Tibial artery (tissue), 4 donors: ENCODE results near the gene AP2B1.

Source experiments
- DNase-seq, 2 donors: peaks; one replicate each; pipeline ENCODE4 v3.0.0-alpha.2; 2019
- H3K27ac ChIP-seq, 2 donors: fragments of 200-600 bp; sonication (generic) in 1 of 2; 1 replicate in 1 of 2; 2 replicates in 1 of 2; pipeline ENCODE4 v1.5.1; 2018 to 2019; ENCODE audit warnings: mild to moderate bottlenecking in 1 of 2
- H3K27me3 ChIP-seq, 2 donors: fragments of 200-600 bp; sonication (generic) in 1 of 2; one replicate each; pipeline versions ENCODE4 v1.5.1 to v1.6.0; 2016 to 2019
- H3K36me3 ChIP-seq, 3 donors: fragments of 200-600 bp; sonication (generic) in 2 of 3; one replicate each; pipeline ENCODE4 v1.5.1; 2016 to 2019; ENCODE audit warnings: mild to moderate bottlenecking in 2 of 3
- H3K4me1 ChIP-seq, 4 donors: fragments of 200-600 bp; sonication (generic) in 2 of 4; 1 replicate in 3 of 4; 2 replicates in 1 of 4; pipeline ENCODE4 v1.5.1; 2016 to 2019
- H3K4me3 ChIP-seq, 2 donors: fragments of 200-600 bp; sonication (generic) in 1 of 2; 1 replicate in 1 of 2; 2 replicates in 1 of 2; pipeline ENCODE4 v1.5.1; 2018 to 2019; ENCODE audit warnings: mild to moderate bottlenecking in 2 of 2
- H3K9me3 ChIP-seq, 3 donors: fragments of 200-600 bp; sonication (generic) in 1 of 3; one replicate each; pipeline ENCODE4 v1.5.1; 2016 to 2019
- intact Hi-C: fragments of 100-400 bp; cut with DNase I; formaldehyde crosslinking; loops from one replicate; pipeline ENCODE4 v1.15.0; 2023; ENCODE audit warnings: low total_unique reads
- TF ChIP-seq, protein P1 (sequence below), 2 experiments: fragments of 200-600 bp in 1 of 2; fragments of 450-650 bp in 1 of 2; IDR thresholded peaks; one replicate each; pipeline ENCODE4 v1.5.1; 2017 to 2019; ENCODE audit warnings: antibody characterized with exemption in 2 of 2, mild to moderate bottlenecking in 1 of 2, moderate library complexity in 1 of 2

Gene AP2B1

DNA sequence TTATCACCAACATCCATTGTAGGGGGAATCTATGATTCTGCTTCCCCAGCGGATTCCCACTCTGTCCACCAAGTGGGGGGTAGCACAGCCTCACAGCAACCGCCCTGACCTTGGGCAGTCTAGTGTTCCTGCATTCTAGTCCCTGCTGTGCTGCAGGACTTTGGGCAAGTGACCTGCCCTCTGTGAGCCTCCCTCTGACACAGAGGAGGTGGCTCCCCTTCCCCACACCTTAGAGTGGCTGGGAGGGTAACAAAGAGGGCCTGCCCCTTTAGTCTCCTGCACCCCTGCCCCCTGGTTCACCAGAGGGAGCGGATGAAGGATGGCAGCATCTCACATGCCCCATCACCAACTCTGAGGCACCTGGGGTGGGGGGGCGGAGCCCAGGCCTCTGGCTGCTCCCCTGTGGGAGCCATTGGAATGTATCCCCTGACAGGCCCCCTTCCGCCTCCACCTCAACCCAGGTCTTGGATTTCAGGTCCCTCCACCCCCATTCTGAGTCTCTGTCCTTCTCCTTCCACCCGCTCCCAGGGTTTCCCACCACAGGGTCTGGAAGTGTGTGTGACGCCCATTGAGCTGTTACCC is 155.9 kb downstream of the AP2B1 start:
- Histone ChIP-seq H3K27me3 (peaks cover 0 to 70% of the 10 kb centered on the region in 2 donors), H3K4me1 (peaks cover 0 to 18% (median 7%) of the 10 kb centered on the region in 4 donors), H3K36me3 (no peaks in the 10 kb centered on the region), H3K27ac (no peak overlapping the region), H3K9me3 (no peaks in the 10 kb centered on the region), H3K4me3 (no peak overlapping the region)
- DNase-seq, result no peak
- intact Hi-C loops, result no loop called here
- TF ChIP-seq, protein P1, sequence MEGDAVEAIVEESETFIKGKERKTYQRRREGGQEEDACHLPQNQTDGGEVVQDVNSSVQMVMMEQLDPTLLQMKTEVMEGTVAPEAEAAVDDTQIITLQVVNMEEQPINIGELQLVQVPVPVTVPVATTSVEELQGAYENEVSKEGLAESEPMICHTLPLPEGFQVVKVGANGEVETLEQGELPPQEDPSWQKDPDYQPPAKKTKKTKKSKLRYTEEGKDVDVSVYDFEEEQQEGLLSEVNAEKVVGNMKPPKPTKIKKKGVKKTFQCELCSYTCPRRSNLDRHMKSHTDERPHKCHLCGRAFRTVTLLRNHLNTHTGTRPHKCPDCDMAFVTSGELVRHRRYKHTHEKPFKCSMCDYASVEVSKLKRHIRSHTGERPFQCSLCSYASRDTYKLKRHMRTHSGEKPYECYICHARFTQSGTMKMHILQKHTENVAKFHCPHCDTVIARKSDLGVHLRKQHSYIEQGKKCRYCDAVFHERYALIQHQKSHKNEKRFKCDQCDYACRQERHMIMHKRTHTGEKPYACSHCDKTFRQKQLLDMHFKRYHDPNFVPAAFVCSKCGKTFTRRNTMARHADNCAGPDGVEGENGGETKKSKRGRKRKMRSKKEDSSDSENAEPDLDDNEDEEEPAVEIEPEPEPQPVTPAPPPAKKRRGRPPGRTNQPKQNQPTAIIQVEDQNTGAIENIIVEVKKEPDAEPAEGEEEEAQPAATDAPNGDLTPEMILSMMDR (IDR thresholded peaks at IDR 0.05), result no peak

DNA sequence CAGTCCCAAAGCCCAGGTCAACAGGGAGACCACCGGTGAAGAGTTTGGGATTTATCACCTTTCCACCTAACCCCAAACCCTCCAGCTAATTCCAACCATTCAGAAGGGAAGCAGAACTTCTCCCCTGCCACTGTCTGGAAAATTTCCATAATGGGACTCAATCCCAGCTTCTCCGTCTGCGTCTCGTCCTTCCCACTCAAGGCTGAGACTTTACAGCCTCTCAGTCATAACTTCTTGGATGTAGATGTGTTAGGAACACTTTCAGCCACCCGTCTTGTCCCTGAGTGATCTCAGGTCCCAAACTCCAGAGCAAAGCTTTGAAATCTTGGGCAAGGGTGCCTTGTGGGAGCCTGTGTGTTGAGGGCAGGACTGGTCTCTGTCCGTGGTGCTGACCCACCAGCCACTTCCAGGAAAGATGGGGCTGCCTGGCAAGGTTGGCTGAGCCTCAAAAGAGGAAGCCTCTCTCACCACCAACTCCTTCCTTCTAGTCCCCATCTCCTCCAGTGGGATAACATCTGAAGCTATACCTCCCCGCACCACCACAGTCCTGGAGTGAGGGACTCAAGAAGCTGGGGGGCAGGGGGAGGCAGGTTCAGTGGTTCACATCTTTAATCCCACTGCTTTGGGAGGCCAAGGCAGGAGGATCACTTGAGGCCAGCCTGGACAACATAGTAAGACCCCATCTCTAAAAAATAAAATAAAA is 156.7 kb downstream of the AP2B1 start:
- DNase-seq, result no peak
- TF ChIP-seq, protein P1 (IDR thresholded peaks at IDR 0.05), result no peak
- H3K9me3 ChIP-seq, result no peaks in the 10 kb centered on the region
- intact Hi-C loops, result no loop called here
- H3K4me1 ChIP-seq, result peaks cover 0 to 18% (median 7%) of the 10 kb centered on the region in 4 donors
- no peak overlapping the region for H3K4me3 ChIP-seq
- no peaks in the 10 kb centered on the region for H3K36me3 ChIP-seq
- H3K27ac ChIP-seq, result no peak overlapping the region
- H3K27me3 ChIP-seq, result peaks cover 0 to 78% of the 10 kb centered on the region in 2 donors

DNA sequence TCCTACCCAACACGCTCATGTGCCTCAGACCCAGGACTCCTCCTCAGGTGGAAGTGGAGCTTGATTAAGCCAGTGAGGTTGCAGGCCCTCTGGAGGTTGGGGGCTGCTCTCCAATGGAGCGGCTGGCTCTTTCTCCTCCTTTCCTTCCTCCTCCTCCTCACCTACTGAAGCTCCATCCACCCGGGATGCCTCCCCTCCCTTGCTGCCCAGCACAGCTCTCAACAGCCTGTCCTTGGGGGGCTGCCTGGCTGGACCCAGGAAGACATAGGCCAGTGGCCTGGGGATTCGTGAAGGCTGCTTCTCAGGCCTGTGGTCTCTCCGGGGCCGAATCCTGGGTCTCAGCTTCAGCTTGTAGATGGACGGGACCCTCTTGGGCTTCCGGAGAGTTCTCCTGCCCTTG is 157.7 kb downstream of the AP2B1 start:
- H3K27ac ChIP-seq, result no peak overlapping the region
- H3K36me3 ChIP-seq, result no peaks in the 10 kb centered on the region
- peaks cover 0 to 88% of the 10 kb centered on the region in 2 donors for H3K27me3 ChIP-seq
- TF ChIP-seq, protein P1 (IDR thresholded peaks at IDR 0.05), result no peak
- DNase-seq, result no peak
- H3K4me1 ChIP-seq, result peaks cover 0 to 25% (median 8%) of the 10 kb centered on the region in 4 donors
- intact Hi-C loops, result no loop called here
- no peaks in the 10 kb centered on the region for H3K9me3 ChIP-seq
- no peak overlapping the region for H3K4me3 ChIP-seq

DNA sequence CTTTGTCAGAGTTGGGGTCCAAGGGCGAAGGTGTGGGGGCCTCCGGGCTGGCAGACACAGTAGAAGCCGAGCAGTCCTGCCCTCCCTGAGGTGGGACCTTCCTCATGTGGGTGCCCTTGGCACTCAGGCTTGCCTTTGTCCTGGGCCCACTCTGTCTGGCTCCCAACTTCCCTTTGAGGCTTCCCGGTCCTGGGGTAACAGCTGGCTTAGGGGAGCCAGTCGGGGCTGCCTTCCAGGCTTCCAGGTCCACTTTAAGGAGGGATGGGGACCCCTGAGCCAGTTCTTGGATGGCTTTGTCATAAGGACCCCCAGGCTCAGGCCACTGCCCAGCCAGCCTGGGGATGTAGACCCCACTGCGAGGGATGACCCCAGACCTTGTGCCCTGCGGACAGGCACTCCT is 158.1 kb downstream of the AP2B1 start:
- intact Hi-C loops, result no loop called here
- Histone ChIP-seq H3K27me3 (peaks cover 0 to 92% of the 10 kb centered on the region in 2 donors), H3K4me1 (peaks cover 0 to 29% (median 12%) of the 10 kb centered on the region in 4 donors), H3K4me3 (no peak overlapping the region), H3K9me3 (no peaks in the 10 kb centered on the region), H3K27ac (no peak overlapping the region), H3K36me3 (no peaks in the 10 kb centered on the region)
- TF ChIP-seq, protein P1 (IDR thresholded peaks at IDR 0.05), result no peak
- DNase-seq, result no peak

DNA sequence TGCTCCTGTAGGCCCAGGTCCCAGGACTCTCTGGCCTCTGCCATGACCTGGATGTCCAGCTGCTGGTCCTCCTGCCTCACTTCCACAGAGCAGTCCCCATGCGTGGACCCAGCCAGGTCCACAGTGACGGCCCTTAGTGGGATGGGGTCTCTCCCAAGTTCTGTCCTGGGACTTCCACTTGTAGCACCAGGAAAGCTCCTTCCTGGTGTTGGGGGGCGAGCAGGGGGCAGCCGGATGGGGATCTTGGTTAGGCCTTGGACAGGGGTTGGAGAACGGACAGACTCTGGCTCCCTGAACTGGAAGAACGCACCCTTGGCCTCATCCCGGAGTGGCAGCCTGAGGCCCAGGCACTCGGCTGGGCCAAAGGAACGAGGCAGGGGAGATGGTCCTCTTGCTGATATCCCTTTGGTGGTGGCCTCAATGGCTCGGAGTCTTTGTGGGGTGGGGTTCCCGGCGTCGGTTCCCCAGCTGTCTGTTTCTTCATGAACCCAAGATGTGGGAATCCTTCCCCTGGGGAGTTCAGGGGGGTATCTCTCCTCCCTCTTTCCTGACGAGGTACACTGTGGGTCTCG is 158.7 kb downstream of the AP2B1 start:
- no peak overlapping the region for H3K4me3 ChIP-seq
- H3K27me3 ChIP-seq, result peaks cover 0 to 96% of the 10 kb centered on the region in 2 donors
- TF ChIP-seq, protein P1 (IDR thresholded peaks at IDR 0.05), result no peak
- no peaks in the 10 kb centered on the region for H3K9me3 ChIP-seq
- no peak overlapping the region for H3K27ac ChIP-seq
- intact Hi-C loops, result no loop called here
- peaks cover 0 to 28% (median 14%) of the 10 kb centered on the region in 4 donors for H3K4me1 ChIP-seq
- no peaks in the 10 kb centered on the region for H3K36me3 ChIP-seq
- no peak for DNase-seq
